ENCODE data around the gene IFIT2.

DNA sequence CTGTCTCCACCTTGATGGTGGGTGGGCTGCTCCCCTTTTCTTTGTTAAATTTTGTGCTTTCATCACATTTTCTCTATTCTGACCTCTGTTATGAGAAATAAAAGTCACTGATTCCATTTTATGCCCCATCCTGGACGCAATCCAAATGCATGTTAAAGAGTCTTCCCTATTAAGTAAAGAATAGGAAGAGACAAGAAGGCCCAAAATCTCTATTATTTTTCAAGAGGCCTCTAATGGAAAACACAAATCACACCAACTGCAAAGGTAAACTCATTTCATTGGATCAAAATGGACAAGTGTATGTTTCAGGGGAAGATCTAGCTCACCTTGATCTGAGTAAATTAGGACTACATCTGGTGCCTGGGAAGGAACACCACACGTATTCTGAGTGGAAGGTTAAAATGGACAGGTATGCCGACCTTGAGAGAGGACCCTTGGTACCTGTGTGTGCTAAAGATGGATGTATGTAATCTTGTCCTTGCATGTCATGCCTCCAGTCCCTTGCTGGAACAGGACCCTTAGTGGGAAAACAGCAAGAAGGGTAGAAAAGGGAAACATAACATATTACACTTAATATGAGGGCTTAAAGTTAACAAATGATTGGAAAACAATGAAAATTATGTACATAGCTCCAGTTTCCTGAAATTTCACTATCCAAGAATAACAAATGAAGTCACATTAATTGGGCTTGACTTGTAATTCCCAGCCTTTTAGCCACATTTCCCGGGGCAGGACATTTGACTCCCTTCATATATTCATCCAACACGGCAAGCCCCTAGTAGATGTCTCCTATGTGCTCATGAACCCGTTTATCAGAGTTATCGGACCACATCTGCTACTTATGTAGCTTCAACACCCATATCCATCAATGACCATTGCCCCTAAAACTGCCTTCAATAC lies 7.6 kb downstream of the IFIT2 start:
- TF ChIP-seq, protein P1, sequence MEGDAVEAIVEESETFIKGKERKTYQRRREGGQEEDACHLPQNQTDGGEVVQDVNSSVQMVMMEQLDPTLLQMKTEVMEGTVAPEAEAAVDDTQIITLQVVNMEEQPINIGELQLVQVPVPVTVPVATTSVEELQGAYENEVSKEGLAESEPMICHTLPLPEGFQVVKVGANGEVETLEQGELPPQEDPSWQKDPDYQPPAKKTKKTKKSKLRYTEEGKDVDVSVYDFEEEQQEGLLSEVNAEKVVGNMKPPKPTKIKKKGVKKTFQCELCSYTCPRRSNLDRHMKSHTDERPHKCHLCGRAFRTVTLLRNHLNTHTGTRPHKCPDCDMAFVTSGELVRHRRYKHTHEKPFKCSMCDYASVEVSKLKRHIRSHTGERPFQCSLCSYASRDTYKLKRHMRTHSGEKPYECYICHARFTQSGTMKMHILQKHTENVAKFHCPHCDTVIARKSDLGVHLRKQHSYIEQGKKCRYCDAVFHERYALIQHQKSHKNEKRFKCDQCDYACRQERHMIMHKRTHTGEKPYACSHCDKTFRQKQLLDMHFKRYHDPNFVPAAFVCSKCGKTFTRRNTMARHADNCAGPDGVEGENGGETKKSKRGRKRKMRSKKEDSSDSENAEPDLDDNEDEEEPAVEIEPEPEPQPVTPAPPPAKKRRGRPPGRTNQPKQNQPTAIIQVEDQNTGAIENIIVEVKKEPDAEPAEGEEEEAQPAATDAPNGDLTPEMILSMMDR (IDR thresholded peaks at IDR 0.05; ENCODE audit: low read depth, low read length) = no peak
- TF ChIP-seq POLR2A (IDR thresholded peaks at IDR 0.05; ENCODE audit: extremely low read depth, insufficient read length) = no peak

Measured in NB4 (cell line).